Measurements from ENCODE around the gene PTPRR.

The PTPRR gene

DNA sequence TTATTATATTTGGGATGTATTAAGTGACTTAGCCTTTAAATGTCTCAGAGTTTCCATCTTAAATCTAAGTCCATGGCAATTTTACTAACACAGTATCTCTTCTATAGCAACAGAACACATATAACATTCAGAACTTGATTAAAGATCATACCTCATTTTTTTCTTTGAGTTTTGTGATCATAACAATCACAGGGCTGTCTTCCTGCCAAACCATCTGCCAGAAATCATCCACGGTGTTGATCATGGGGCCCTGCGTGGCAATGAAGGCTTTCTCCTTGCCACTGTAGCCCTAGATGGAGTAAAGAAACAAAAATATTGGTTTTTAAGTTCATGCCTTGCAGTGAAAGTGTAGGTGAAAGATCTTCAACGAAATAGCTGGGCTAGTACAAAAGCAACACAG is 236.6 kb downstream of the PTPRR start:
- DNase-seq: no peak

DNA sequence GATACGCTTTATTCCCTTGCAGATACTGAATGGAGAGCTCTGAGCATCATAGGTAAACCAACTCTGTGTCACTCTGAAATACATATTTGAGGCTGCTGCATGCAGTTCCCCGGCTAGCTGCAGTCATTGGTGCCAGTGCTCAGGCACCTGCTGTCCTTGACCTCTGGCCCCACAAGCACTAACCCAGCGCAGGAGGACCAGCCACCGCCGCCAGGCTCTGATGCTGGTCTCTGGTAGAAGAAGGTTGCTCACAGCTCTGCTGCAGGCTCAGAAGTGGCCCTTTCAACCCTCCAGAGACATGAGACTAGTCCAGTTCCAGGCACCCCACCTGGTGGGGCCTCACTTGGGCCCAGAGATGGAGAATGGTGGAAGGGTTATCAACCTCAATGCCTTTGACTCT is 248.8 kb downstream of the PTPRR start:
- no peak for DNase-seq

DNA sequence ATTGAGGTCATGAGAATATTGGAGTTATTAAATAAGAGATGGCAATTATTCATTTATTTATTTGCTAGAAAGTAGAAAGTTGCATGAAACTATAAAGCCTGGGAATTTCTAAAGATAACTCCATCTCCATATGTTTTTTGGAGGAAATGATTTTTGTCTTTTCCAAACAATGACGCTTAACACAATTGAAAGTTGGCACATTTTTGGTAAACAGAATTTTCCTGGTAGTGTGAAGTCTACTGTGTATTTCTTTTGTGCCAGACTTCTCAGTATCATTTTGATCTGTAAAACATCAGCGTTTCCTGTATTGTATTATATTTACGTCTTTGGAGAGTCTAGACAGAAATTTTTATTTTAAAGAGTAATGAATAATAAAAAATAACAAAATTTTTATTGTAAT is 249.6 kb downstream of the PTPRR start:
- no peak for DNase-seq

DNA sequence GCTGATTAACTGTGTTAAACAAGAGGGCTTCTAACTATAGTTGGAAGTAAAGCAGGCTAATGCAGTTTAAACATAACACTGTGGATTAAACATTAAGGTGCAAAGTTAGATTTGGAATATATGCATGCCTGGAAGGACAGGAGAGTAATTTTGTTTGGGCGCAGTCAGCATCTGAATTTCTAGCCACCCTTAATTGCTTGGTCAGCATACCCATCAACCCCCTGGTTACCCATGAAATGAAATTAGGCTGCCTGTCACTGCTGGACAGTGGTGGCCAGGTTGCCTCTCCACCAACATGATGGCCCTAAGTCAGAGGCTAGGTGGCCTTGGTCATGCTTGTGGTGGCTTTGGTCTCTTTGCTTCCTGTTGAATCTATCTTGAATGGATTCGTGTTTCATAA is 253.3 kb downstream of the PTPRR start:
- DNase-seq: no peak

DNA sequence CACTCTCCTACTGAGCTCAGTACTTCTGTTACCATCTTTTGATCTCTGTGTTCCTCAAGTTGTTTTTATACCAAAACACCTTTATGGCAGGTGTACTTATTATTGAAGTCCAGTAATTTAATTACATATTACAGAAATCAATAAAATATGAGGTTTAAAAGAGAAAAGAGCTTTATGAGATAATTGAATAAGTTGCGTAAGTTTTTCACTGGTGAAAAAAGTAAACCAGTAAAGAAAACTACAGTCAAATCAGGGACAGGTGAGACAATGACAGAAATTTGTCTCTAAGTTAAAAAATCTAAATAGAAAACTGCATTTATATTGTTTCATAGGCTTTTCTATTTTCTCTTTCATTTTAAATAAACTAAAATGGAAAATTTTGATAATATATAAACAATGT is 254.2 kb downstream of the PTPRR start:
- no peak for DNase-seq

DNA sequence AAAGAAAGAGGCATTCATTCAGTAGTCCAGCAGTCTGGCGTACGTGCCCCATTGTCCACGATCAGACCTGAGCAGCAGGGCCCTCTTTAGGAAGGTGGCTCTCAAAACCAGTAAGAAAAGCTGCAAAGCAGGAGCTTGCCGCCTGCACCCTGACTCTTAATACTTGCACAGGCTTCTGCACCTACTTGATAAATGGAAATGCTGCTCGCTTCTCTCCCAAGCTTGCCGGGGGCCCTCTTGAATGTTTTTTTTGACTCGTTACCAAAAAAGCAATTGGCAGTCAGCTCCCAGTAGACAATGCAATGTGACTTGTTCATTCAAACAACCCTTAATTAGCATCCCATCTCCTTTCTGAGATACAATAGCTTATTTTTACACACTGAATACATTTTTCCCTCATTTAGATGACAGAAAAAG is 256.1 kb downstream of the PTPRR start:
- DNase-seq: no peak

DNA sequence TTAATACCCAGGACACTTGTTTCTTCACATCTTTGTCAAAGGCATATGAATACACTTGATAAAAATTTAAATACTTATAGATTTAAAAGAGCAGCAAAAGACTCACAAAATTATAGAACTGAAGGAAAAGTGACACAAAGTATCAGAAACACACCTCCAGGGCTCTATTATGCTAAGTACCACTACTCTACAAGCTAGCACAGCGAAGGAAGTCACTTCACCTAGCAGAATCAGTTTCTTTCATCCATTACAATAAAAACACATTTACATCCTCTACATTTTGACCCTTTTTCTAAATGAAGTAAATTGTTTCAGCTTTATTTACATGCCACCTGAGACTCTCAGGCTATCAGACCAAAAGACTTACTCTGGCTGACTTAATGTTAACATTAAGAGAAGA is 256.7 kb downstream of the PTPRR start:
- DNase-seq: no peak

DNA sequence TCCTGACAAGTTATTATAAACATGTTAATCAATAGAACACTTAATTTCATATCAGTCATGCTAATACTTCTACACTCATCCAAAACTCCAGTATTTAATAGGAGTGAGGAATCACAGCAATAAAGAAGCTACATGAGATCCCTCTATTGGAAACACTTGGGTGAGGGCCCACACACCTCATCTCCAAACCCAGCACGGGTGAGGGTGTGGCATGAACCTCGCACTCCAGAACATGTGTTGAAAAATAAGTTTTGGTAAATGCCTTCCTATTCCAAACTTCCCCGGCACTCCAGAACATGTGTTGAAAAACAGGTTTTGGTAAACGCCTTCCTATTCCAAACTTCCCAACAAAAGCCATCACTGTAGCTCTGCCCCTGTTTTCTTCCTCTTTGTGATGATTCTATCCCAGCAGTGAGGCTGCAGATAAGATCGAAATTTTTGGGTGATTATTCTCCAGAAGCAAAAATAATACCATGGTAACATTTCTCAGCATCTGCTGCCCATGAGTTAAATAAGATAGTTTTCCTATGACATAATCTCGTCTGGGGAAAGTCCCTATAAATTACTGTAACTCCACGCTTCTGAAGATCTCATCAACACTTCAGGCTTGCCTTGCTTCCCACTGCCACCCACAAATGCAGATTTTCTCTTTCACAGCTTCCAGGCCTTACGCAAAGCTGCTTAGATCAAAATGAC is 258.9 kb downstream of the PTPRR start:
- DNase-seq: no peak

DNA sequence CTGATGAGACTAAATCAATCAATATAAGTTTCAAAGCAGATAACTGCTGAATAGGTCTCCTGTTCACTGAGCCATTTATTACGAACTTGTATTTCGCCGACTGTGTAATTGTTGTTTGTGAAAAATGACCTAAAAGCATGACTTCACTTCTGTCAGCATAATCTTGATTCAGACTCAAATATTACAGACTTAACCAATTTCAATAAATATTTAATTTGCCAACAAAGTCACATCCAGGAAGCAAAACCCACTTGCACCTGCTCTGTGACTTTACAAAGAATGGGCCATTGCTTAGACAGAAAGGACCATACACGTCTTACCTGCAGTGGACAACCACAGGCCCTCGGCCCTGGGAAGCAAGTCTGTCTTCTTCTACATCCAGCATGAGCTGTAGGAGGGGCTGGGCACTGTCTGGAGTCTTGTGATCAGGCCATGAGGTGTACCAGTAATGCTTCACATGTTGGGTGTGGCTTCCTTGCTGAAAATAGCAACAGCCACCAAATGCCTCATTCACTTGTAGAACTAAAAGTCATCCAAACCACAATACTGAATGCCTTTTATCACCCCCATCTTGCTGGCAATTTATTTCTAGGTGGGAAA is 259.8 kb downstream of the PTPRR start:
- no peak for DNase-seq

DNA sequence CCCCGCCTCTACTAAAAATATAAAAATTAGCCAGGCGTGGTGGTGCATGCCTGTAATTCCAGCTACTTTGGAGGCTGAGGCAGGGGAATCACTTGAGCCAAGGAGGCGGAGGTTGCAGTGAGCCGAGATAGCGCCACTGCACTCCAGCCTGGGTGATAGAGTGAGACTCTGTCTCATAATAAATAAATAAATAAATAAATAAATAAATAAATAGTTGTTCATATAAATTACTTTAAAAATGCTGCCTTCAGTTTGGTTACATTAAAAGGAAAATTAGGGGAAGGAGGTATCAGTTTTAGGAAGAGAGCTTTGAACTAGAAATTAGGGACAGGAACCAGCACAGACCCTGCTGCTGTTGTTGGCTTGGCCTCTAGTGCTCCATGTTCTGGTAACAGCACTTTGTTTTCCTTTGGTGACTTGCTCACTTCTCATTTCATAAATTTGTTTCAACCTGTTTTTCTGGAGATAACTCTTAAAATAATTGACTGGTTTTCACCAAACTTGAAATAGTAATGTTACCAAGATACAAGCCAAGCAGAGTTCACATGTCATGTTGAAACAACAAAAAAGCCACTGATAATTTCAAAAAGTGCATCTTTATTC is 260.4 kb downstream of the PTPRR start:
- DNase-seq: no peak

DNA sequence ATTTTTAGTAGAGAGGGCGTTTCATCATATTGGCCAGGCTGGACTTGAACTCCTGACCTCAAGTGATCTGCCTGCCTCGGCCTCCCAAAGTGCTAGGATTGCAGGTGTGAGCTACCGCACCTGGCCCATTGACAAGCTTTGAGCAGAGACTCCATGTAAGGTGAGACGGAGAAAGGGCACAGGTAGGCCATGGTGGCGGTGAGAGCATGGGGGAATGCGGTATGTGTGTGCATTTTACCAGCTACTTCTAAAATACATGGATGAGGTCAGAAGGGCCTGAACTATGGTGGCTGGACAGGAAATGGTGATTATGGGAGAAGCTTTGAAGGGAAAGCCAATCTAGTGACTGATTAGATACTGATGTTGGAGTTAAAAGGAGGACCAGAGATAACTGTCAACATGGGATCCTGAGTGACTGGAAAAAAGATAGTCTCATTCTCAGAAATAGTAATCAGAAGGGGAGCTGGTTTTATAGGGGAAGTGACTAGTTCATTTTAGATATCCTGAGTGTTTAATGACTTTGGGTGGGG is 261.4 kb downstream of the PTPRR start:
- no peak for DNase-seq

DNA sequence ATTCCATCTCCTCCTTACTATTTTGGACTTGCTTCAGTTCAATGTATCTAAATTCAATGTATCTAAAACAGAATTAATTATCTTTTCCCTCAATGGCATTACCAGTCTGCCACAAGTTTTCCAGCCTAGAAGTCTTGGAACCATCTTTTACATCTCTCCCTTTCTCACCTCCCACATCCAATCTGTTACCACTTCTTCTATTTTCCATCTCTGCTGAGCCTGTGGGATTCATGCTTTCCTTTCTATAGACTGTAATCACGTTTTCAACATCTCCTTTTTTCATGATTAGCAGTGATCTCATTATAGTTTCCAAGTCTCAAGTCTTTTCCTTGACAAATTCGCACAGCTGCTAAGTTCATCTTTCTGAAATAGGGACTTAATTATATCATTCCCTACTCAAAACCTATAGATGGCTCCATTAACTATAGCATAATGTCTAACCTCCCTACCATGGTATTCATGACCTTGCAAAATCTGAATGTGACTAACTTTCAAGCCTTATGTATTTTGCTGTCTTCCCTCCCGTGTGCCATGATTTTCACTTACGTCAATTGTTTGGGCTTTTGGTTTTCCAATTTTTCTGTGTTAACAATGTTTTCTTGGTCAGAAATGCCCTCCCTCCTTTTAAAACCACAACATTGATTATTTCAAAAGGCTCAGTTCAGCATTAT is 262.8 kb downstream of the PTPRR start:
- no peak for DNase-seq

DNA sequence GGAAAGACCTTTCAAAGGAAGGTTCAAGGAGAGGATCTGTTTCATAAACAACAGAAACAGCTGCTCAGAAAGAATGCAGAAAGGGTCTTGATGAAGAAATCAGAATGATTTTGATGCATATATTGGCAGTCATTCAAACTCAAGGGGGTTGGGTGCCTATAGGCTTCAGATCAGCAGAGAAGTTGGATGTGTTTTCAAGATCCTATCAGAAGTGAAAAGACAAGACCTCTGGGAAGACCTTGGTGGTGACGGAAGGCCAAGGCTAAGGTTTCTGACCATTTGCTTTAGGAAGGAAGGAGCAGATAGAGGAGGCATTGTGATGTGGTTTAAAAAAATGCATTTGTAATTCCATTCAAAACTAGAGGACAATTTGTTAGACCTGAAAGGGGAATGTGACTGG is 268.1 kb downstream of the PTPRR start:
- DNase-seq: no peak

DNA sequence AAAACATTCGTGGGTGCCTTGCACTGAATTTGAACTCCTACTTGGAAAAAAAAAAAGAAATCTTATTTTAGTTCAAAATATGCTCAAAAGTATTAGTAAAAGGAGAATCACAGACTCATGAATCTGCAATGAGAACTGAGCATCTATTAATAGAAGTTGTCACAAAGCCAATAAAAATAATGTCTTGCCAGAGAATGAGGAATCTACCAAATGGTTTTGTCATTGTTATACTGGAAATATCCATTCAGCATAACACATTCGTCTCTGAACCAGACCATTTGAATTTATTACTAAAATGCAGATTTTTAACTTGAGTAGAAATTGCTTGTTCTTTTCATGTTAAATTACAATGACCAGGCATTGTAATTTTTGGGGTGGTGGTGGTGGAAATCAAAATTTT is 271.7 kb downstream of the PTPRR start:
- no peak for DNase-seq

DNA sequence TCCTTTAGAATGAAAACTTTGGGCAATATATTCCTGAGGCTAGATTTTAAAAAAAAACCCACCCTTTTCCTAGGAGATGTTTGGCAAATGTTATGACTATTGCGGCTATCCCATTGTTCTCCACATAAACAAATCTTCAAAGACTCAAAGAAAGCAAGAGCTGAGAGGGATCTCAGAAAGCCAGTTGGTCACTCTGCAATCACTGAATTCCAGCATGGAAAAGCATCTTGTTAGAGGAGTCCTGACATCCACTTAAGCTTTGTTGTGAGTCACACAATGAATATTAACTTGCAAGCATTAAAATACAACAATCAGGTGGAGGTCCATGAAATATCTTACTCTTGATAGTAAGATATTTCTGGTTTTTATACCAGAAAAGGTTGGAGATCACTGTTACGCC is 272.3 kb downstream of the PTPRR start:
- no peak for DNase-seq

DNA sequence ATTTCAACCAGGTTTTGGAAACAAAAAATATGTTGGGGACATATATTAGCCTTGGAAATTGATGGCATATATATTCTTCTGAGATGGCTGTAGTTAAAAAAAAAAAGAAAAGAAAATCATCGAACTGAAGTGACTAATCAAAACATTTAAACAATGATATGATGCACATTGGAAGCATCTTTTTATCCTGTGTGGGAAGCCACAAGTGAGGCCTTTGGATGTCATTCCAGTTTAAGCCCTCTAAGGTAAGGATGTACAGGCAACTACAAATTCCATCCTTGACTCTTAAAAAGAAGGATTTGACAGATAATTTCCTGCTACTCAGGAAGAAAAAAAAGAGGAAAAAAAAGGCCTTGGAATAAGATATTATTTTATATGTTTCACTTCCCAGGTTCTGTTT is 273.7 kb downstream of the PTPRR start:
- DNase-seq: no peak

DNA sequence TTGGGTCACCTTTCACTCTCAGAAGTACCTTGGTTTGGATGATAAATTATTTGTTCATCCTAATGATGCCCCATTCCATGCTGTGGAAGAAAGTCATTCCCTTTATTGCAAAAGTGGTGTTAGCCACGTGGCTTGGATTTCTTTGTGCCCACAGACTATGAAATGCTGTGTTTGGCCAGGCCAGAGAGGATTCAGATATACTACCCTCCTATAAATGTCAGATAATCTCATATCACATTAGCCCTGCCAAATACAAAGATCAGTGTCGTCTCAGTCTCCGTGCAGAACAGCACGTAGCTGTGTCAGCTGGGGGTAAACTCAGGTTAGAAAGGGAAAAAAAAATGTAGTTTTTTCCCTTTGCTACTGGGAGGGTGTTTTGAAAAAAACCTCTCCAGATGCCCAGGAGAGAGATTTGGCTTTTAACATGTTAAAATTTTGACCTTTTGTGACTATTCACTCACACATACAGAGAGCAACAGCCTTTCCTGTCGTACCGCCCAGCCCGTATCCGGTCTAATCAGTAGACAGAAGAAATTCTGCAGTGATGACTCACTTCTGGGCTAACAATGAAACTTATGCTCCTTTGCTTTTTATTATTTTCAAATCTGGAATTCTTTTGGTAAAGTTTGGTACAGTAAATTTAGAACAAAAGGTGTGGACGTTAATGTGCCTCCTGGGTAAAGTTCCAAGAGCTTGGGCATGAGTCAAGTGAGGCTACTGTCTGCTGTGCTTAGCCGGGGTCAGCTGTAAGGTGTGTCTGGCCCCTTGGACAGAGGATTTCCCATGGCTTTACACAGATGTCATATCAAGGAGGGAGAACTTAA is 274.8 kb downstream of the PTPRR start:
- peak; percentile 27 for DNase-seq

DNA sequence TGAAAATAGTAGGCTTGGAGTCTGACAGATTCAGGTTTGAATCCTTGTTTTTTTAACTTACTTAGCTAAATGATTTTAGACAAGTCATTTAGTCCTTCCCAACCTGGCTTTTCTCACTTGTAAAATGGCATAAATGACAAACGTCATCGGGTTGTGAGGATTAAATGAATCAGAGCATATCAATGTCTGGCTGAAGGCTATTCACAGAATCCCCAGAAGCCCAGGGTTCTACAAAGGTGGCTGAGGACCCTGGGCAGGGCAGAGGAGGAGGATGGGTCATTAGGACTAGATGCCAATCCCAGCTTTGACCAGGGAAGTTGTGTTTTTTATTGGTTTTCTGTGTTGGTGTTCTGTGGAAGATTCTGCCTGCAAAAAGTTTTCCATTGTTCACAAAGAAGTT is 275.7 kb downstream of the PTPRR start:
- no peak for DNase-seq

DNA sequence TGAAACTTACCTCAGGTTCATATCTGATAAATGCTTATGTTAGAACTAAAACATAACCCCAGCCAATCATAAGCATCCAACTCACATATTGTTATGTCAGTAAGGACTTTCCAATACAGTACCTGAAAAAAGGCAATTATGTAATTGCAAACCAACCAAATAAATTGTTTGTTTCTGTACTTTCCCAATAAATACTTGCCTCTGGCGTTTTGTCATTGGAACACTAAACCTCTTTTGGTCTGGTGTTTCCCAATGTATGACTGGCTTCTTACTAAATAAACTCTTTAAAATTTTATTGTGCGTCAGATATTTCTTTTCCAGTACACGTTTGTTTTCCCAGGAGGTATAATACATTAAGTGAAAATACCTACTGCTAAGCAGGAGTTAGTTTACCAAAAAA is 276.6 kb downstream of the PTPRR start:
- DNase-seq: no peak

DNA sequence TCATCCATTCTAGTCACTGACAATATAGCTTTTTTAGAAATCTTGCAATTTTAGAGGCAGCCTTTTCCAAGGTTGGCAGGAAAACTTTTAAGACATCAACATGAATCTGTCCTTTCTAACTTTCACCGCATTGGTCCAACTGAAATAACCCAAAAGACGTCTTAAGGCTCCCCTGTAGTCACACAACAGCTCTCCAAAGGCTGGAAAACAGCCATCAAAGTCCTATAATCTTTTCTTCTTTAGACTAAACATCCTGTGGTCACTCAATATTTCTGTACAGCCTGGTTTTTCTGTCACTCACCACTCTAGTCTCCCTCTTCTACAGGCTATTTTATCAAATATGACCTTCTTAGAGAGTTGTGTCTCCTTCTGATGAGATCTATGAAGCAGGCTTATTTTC is 278.8 kb downstream of the PTPRR start:
- DNase-seq: no peak

DNA sequence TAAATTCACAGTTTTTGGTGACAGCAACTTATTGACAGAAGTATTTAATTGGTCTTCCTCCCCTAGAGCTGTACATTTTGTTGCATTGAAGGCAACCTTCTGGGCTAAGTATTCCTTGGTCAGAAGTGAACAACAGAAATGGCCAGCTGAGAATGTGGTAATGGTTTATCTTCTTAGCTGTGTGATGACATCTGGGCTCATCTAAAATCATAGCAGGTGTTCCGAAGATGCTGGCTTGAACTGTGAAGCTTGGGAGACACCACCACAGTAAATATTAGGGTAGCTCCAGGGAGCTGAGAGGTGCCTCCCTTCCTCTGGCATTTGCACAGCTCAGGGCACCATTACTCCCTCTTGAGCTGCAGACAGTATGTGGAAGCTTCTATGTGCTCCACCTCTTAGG is 279.6 kb downstream of the PTPRR start:
- no peak for DNase-seq

DNA sequence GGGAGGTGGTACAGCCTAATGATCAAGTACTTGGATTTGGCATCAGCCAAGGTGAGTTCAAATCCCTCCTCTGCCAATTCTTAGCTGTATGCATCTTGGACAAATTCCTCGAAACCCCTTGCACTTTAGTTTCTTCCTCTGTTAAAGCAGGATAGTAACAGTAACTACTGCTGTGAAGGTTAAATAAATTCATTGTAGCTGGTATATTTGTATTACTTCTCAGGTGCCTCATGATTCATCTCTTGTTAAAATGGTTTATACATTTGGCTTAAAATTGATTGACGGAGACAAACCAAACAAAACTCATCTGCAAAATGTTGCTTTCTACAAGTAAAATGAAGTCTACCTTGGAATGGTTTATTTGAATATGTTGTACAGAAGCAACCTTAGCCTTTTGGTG is 281.0 kb downstream of the PTPRR start:
- no peak for DNase-seq
